NCI-H2107 (cell line): Measurements from ENCODE around the gene RIF1.
"Not testable (repeated sequence)": the region's sequence is repeated elsewhere in the genome, so short reads cannot be mapped to it uniquely, and the experiment has no call there.

Experiments used
- DNase-seq: peaks from one replicate; lab custom pipeline; 2025; lab: John Stamatoyannopoulos, UW

RIF1 gene

DNA sequence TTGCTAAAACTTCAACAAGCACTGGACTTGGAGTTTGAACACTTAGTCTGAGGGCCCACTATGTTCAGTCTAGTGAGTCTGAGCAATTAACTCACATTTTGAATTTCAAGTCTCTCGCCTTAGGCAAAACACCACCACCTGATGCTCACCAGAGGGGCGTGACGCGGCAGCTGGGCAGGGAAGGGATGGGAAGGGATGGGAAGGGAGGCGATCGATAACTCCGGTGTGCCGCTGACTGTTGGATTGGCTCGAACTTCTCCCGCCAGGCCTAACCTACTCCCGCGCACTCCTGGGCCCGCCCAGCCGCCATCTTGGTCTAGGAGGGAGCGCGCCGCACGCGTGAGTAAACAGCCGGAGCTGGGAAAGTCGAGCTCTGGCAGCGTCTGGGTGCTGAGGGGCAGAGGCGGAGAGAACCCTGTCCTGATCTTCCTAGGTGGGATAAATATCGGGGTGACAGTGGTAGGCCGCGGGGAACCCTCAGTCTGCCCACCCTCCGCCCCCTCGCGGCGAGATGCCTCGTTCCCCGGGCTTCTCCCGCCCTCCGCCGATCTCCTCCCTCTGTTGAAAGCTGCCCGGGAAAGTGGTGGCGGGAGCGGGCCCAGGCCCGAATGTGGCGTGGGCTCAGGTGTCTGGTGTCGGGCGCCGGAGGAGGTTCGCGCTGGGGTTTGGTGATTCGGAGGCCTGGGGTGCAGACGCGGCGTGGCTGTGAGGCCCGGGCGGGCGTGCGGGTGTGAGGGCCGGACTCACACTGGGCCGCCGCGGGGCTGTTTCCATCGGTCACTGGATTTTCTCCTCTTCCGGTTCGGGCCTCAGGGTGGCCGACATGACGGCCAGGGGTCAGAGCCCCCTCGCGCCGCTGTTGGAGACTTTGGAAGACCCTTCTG, at the start of gene RIF1:
RIF1 (plus strand) TSS at position 302 of the 884 bp plus-strand sequence; CDS start at position 824, 522 bp downstream.
- DNase-seq, result peak; percentile 77

GRCh38 chr2:151361674-151362370, 47.9 kb upstream of the RIF1 start:
- DNase-seq, result no peak

DNA sequence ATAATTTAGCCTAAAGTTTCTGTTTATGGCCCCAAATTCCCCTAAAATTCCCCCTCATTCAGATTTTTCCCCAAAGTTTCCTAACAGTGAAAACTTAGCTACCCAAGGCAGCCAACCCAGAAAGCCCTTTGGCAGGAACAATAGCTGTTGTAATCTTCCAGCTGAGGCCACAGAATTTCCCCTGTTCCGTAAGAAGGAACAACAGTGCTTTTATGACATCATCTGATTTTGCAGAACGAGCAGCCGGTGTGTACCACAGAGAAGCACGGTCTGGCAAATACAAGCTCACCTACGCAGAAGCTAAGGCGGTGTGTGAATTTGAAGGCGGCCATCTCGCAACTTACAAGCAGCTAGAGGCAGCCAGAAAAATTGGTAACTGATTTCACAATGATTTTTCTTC, 46.0 kb upstream of the RIF1 start:
- DNase-seq, result no peak

DNA sequence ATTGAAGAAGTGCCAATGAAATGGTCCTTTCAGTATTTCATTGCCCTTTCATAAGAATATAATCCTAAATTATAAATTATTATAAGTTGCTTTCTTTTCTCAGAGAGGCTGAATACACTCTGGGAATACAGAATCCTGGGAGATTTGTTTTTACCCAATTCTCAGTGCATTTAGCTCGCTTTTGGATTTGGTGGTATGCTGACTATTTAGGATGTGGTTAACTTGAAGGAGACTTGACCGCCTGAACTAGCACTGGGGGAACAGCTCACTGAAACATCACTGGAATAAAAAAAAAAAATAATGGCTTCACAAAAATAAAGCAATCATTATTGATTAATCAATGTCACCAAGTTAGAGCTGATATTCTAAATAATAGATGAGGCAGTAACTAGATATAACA, 42.1 kb upstream of the RIF1 start:
- DNase-seq, result no peak

DNA sequence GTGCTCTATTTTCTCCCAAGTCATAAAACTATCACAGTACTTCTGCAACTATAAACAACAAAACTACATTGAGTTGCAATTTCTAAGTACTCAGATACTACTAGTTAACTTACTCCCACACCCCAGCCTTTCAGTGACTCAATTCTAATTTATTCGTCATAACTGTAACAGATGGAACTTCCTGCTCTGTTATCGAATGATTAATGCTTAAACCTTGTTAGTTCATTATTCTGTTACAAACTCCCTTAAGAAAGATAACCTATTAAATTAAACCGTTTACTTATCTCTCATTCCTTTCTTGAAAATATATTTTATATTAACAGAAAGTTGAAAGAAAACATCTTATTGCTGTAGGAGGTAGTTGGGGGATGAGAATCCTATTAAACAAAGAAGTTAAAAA, 35.3 kb upstream of the RIF1 start:
- no peak for DNase-seq

- DNase-seq, result no peak
Measured at GRCh38 chr2:151379169-151379568, 30.5 kb upstream of the RIF1 start.

- DNase-seq, result no peak
Measured at GRCh38 chr2:151380580-151381235, 29.0 kb upstream of the RIF1 start.

GRCh38 chr2:151381266-151381665, 28.4 kb upstream of the RIF1 start:
- no peak for DNase-seq

- DNase-seq, result no peak
Measured at GRCh38 chr2:151388011-151388410, 21.7 kb upstream of the RIF1 start.

- DNase-seq, result no peak
Measured at GRCh38 chr2:151391436-151391835, 18.3 kb upstream of the RIF1 start.

GRCh38 chr2:151394509-151394908, 15.2 kb upstream of the RIF1 start:
- DNase-seq, result no peak

DNA sequence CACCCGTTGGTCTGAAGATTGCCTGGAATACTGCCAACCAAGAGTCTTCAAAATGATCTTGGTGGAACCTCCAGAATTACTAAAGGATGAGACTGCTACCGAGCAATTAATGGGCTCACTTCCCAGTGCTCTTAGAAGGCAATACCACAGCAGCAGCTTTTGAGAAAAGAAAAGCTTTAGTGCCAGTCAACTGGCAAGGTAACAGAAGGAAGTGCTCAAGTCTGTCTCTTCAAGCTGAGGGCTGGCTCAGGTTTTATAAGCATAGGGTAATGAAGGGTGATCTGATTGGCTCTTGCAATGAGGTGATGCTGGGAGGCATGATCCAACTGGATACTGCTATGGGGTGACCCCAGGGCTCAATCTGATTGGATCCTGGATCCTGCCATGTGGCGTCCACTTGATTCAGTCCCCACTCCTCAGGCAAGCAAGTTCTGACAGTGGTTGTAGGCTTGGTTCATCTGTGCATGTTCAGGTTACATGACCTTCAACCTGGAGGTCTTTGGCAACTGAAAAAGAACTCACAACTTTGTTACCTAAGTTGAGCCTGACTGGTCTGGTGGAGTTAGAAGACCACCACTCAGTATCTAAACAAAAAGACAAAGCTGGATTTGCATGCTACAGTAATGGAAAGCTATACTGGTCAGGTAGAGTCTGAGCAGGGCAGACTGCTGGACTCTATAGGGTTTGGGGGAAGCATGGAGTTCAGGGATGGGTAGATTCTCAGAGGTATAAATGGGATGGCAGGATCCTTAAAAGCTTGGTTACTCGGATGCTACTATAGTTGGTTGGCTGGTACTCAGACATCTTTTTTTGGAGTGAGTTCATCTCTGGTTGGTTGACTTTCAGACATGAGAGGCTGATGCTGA, 14.0 kb upstream of the RIF1 start:
- DNase-seq, result no peak

DNA sequence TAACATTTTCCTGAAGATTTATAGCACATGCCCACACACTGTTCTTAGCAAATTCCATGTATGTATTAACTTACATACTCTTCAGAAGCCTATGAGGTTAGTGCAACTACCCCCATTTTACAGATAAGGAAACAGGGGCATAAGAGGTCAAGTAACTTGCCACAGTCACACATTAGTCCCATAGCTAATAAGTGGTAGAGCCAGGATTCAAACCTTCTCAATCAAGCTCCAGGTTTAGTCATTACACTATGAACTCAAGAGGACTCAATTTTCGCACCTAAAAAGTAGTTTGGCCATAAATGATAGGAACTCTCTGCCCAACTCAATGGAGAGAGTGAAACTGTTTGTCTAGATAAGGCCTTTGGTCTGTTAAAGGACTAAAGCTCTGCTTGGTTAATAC, 9.7 kb upstream of the RIF1 start:
- no peak for DNase-seq

DNA sequence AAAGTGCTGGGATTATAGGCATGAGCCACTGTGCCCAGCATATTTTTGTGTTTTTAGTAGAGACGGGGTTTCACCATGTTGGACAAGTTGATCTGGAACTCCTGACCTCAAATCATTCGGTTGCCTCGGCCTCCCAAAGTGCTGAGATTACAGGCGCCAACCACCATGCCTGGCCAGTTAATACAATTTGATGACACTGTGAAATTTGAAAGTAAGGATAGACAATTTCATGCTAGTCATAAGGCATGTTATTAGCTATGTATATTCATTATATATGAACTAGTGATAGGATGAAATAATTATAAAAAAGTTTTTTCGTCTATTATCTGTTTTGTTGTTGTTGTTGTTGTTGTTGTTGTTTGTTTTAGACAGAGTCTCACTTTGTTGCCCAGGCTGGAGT, 8.6 kb upstream of the RIF1 start:
- DNase-seq, result no peak

- DNase-seq, result no peak
Measured at GRCh38 chr2:151403914-151404313, 5.8 kb upstream of the RIF1 start.

- DNase-seq, result no peak
Measured at GRCh38 chr2:151405376-151405775, 4.3 kb upstream of the RIF1 start.

- no peak for DNase-seq
Measured at GRCh38 chr2:151407281-151407680, 2.4 kb upstream of the RIF1 start.

- no peak for DNase-seq
Measured at GRCh38 chr2:151408788-151409600, 708 bp upstream of the RIF1 start.

DNA sequence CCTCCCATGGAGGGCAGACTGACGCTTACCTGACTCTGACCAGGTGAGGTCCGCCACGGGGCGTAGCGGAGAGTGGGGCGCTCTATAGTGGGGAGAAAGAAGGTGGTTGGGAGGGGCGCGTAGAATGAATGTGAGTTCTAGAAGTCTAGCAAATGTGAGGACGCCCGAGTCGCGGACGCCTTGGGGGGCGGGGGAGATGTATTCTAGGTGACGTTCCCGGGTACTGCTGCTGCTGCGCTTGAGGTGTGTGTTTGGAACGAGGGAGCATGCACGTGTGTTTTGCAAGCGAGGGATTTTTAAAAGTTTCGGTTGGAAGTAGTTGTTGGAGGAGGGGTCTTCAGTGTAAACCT, 758 bp downstream of the RIF1 start:
- DNase-seq, result no peak

DNA sequence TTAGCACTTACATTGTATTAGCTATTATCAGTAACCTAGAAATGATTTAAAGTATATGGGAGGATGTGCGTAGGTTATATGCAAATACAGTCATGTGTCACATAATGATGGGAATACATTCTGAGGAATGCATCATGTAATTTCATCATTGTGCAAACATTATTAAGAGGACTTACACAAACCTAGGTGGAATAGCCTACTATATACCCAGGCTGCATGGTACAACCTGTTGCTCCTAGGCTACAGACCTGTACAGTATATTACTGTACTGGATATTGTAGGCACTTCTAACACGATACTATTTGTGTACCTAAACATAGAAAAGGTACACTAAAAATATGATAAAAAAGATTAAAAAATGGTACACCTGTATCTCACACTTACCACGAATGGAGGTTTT, 7.9 kb downstream of the RIF1 start:
- DNase-seq, result no peak

- not testable (repeated sequence) for DNase-seq
Measured at GRCh38 chr2:151421681-151422080, 12.0 kb downstream of the RIF1 start.
